Esophagus squamous epithelium (tissue), 5 donors: ENCODE measurements around the gene CEP250. TPM values are rescaled to one million over a fixed set of nuclear protein-coding genes. Genes with fewer than 3 reads are reported as not detected.

Source experiments
- DNase-seq: peaks from one replicate; lab custom pipeline; 2025; lab: John Stamatoyannopoulos, UW
- H3K27ac ChIP-seq, 4 donors: fragments of 200-600 bp; sonication (generic); one replicate each; pipeline ENCODE4 v1.5.1; 2016 to 2019; ENCODE audit warnings: mild to moderate bottlenecking in 1 of 4
- H3K27me3 ChIP-seq, 4 donors: fragments of 200-600 bp; sonication (generic); 1 replicate in 3 of 4; 2 replicates in 1 of 4; pipeline versions ENCODE4 v1.5.1 to v1.6.0; 2017 to 2021; ENCODE audit warnings: antibody characterized with exemption in 1 of 4
- H3K36me3 ChIP-seq, 3 donors: fragments of 200-600 bp; sonication (generic); one replicate each; pipeline ENCODE4 v1.5.1; 2016 to 2019
- H3K4me1 ChIP-seq, 3 donors: fragments of 200-600 bp; sonication (generic); one replicate each; pipeline ENCODE4 v1.5.1; 2017 to 2019
- H3K4me3 ChIP-seq, 4 donors: fragments of 200-600 bp; sonication (generic); 1 replicate in 3 of 4; 2 replicates in 1 of 4; pipeline ENCODE4 v1.5.1; 2016 to 2019; ENCODE audit warnings: mild to moderate bottlenecking in 2 of 4, moderate library complexity in 1 of 4
- H3K9me3 ChIP-seq, 3 donors: fragments of 200-600 bp; sonication (generic); one replicate each; pipeline ENCODE4 v1.5.1; 2016 to 2019
- POLR2A ChIP-seq, 4 donors: fragments of 450-650 bp; IDR thresholded peaks; one replicate each; pipeline ENCODE4 v1.6.1; 2017; ENCODE audit warnings: antibody characterized with exemption in 4 of 4, mild to moderate bottlenecking in 4 of 4, moderate library complexity in 3 of 4
- WGBS, 2 donors: methylation state at CpG; one replicate each; pipeline ENCODE4 v1.1.5; 2018; 5-methylcytosine and 5-hydroxymethylcytosine counted together
- intact Hi-C: fragments of 100-400 bp; cut with DNase I; formaldehyde crosslinking; loops from one replicate; pipeline ENCODE4 v1.15.0; 2022
- total RNA-seq, 4 donors: library from RNA; depleted of rRNA; stranded (reverse); fragments of >200 nt; gene quantifications; one replicate each; pipeline ENCODE4 v1.1.0, GENCODE V29; 2016
- TF ChIP-seq, protein P1 (sequence below), 6 experiments: fragments of 450-650 bp in 4 of 6; fragments of 200-600 bp in 2 of 6; sonication (generic) in 2 of 6; IDR thresholded peaks; one replicate each; pipeline ENCODE4 v1.5.1; 2016 to 2019; ENCODE audit warnings: antibody characterized with exemption in 6 of 6, mild to moderate bottlenecking in 4 of 6, moderate library complexity in 4 of 6
- donor health status: DM: yes; HTN: yes; CAD: no.

Gene CEP250, protein sequence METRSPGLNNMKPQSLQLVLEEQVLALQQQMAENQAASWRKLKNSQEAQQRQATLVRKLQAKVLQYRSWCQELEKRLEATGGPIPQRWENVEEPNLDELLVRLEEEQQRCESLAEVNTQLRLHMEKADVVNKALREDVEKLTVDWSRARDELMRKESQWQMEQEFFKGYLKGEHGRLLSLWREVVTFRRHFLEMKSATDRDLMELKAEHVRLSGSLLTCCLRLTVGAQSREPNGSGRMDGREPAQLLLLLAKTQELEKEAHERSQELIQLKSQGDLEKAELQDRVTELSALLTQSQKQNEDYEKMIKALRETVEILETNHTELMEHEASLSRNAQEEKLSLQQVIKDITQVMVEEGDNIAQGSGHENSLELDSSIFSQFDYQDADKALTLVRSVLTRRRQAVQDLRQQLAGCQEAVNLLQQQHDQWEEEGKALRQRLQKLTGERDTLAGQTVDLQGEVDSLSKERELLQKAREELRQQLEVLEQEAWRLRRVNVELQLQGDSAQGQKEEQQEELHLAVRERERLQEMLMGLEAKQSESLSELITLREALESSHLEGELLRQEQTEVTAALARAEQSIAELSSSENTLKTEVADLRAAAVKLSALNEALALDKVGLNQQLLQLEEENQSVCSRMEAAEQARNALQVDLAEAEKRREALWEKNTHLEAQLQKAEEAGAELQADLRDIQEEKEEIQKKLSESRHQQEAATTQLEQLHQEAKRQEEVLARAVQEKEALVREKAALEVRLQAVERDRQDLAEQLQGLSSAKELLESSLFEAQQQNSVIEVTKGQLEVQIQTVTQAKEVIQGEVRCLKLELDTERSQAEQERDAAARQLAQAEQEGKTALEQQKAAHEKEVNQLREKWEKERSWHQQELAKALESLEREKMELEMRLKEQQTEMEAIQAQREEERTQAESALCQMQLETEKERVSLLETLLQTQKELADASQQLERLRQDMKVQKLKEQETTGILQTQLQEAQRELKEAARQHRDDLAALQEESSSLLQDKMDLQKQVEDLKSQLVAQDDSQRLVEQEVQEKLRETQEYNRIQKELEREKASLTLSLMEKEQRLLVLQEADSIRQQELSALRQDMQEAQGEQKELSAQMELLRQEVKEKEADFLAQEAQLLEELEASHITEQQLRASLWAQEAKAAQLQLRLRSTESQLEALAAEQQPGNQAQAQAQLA (N-terminal part only)
- total RNA-seq, result 10 to 100 TPM; 10.6 to 22.7 (median 16.6) TPM

DNA sequence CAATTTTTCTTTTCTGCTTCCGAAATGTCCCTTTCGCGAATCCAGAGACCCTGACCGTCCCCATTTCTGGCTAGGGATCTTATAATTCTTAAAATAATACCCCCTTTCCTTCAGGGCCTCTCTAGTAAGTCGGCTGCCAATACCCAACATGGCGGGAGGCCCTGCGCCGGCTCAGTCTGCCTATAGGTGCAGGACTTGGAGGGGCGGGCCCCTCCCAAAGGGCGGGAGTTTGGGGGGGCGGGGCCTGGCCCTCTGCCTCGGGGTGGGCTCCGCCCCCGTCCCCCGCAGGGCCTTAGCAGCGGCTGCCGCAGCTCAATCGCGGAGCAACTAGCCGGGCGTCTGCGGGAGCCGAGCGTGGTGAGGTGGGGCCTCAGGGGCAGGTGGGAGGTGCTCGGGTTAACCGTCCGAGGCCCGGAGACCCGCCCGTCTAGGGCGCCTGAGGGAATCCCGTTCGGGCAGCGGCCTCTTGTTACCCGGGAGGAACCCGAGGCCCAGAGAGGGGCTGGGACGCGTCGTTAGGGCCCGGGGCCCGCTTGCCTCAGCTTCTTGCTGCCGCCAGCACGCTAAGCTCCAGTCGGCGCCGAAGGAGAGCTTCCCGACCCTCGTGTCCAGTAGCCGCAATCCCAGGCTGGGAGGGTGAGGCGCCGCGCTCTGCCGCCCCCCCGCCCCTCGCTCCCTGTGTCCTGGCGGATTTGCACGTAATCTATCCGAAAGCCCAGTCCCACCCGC is at the start of gene CEP250:
CEP250 (plus strand) TSS at position 718 of the 729 bp plus-strand sequence. CDS start 6,770 bp downstream, outside the sequence.
- Histone ChIP-seq H3K4me3 (peak within 1 kb of the TSS; percentile 60 to 82 (median 74)), H3K4me1 (peaks cover 0 to 70% (median 24%) of the 10 kb centered on the region in 3 donors), H3K27me3 (no peaks in the 10 kb centered on the region), H3K36me3 (peaks cover 0 to 9% (median 0%) of the 10 kb centered on the region in 3 donors), H3K27ac (peak within 1 kb of the TSS; percentile 89 to 96 (median 92)), H3K9me3 (no peaks in the 10 kb centered on the region)
- TF ChIP-seq, protein P1, sequence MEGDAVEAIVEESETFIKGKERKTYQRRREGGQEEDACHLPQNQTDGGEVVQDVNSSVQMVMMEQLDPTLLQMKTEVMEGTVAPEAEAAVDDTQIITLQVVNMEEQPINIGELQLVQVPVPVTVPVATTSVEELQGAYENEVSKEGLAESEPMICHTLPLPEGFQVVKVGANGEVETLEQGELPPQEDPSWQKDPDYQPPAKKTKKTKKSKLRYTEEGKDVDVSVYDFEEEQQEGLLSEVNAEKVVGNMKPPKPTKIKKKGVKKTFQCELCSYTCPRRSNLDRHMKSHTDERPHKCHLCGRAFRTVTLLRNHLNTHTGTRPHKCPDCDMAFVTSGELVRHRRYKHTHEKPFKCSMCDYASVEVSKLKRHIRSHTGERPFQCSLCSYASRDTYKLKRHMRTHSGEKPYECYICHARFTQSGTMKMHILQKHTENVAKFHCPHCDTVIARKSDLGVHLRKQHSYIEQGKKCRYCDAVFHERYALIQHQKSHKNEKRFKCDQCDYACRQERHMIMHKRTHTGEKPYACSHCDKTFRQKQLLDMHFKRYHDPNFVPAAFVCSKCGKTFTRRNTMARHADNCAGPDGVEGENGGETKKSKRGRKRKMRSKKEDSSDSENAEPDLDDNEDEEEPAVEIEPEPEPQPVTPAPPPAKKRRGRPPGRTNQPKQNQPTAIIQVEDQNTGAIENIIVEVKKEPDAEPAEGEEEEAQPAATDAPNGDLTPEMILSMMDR (IDR thresholded peaks at IDR 0.05), result no peak
- no peak for TF ChIP-seq POLR2A (IDR thresholded peaks at IDR 0.05)
- 0% methylated on average over 1 to 9 of the region's 59 CpGs for WGBS, 2 donors
- DNase-seq, result peak; percentile 74
- intact Hi-C loops, result no loop called here

DNA sequence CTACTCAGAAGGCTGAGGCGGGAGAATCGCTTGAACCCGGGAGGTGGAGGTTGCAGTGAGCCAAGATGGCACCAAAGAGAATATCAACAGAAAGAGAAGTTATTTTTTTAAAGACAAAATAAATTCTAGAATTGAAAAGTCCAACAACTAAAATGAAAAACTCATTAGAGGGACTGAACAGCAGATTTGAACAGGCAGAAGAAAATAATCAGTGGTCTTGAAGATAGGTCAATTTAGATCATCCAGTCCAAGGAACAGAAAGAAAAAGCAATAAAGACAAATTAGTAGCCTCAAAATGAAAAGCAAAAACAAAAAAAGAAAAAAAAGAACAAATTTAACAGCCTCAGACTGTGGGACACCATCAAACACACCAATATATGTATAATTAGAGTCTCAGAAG is 49.6 kb upstream of the CEP250 start:
- intact Hi-C loops, result no loop called here
- Histone ChIP-seq H3K27ac (no peak overlapping the region), H3K4me3 (no peak overlapping the region), H3K36me3 (peaks cover 6 to 58% (median 13%) of the 10 kb centered on the region in 3 donors), H3K4me1 (peaks cover 1 to 13% (median 2%) of the 10 kb centered on the region in 3 donors), H3K9me3 (no peaks in the 10 kb centered on the region), H3K27me3 (no peaks in the 10 kb centered on the region)
- DNase-seq, result no peak
- WGBS, 2 donors, result 97 to 100% methylated on average over 3 of the region's 3 CpGs
- no peak for TF ChIP-seq POLR2A (IDR thresholded peaks at IDR 0.05)
- TF ChIP-seq, protein P1 (IDR thresholded peaks at IDR 0.05), result no peak

DNA sequence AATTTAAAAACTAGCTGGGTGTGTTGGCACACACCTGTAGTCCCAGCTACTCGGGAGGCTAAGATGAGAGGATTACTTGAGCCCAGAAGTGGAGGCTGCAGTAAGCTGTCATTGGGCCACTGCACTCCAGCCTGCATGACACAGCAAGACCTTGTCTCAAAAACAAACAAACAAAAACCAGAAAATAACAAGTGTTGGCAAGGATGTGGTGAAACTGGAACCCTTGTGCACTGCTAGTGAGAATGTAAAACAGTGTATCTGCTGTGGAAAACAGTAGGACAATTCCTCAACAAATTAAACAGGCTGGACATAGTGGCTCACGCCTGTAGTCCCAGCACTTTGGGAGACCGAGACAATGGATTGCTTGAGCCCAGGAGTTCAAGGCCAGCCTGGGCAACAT is 47.1 kb upstream of the CEP250 start:
- Histone ChIP-seq H3K27ac (no peak overlapping the region), H3K36me3 (peaks cover 6 to 58% (median 13%) of the 10 kb centered on the region in 3 donors), H3K4me3 (no peak overlapping the region), H3K9me3 (no peaks in the 10 kb centered on the region), H3K4me1 (peaks cover 9 to 21% (median 10%) of the 10 kb centered on the region in 3 donors), H3K27me3 (no peaks in the 10 kb centered on the region)
- TF ChIP-seq POLR2A (IDR thresholded peaks at IDR 0.05), result no peak
- TF ChIP-seq, protein P1 (IDR thresholded peaks at IDR 0.05), result no peak
- intact Hi-C loops, result no loop called here
- no peak for DNase-seq
- WGBS, 2 donors, result 94 to 96% methylated on average over 3 of the region's 3 CpGs

DNA sequence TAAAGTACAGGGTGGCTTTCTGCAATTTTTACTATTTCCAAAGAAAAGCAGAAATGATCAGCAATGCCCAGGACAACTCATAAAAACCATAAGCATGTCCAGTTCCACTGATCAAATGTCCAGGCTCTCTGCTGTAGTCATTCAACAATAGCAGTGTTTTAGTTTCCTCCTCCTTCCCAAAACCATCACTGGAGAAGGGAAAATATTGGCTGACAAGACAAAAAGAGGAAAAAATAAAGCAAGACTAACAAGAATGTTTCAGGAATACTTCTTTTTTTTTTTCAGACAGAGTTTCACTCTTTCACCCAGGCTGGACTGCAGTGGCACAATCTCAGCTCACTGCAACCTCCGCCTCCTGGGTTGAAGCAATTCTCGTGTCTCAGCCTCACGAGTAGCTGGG is 45.9 kb upstream of the CEP250 start:
- Histone ChIP-seq H3K4me1 (peaks cover 9 to 20% (median 10%) of the 10 kb centered on the region in 3 donors), H3K27ac (no peak overlapping the region), H3K4me3 (no peak overlapping the region), H3K36me3 (peaks cover 6 to 50% (median 13%) of the 10 kb centered on the region in 3 donors), H3K9me3 (no peaks in the 10 kb centered on the region), H3K27me3 (no peaks in the 10 kb centered on the region)
- no peak for DNase-seq
- 64 to 65% methylated on average over 3 of the region's 3 CpGs for WGBS, 2 donors
- intact Hi-C loops, result no loop called here
- no peak for TF ChIP-seq POLR2A (IDR thresholded peaks at IDR 0.05)
- TF ChIP-seq, protein P1 (IDR thresholded peaks at IDR 0.05), result no peak
